NCI-H69 (cell line): ENCODE results near the gene HCRT.
"Not testable (repeated sequence)": the region's sequence is repeated elsewhere in the genome, so short reads cannot be mapped to it uniquely, and the experiment has no call there.

ENCODE experiments used
- DNase-seq: peaks from one replicate; lab custom pipeline; 2025; lab: John Stamatoyannopoulos, UW

HCRT gene

DNA sequence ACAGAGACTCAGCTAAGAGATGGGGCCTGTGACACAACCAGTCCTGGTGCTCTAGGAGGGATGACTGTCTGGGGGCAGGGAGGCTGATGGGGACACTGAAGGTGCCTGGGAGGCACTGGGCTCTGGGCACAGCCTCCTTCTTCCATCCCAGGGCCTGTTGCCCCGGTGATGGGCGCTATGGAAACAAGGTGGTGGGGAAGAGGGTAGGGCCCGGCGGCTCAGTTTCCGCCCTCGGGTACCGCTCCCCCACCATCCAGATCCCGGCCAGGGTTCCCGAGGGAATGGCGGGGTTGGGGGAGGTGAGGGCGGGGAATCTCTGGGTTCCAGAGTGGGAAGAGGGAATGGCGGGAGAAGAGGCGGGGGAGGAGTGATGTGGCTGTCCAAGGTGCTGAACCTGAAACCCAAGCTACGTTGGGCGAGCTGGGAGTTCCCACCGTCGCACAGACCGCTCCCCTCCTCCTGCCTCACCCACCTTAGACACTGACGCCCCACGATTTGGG, 5.3 kb downstream of the HCRT start:
- peak; percentile 88 for DNase-seq

DNA sequence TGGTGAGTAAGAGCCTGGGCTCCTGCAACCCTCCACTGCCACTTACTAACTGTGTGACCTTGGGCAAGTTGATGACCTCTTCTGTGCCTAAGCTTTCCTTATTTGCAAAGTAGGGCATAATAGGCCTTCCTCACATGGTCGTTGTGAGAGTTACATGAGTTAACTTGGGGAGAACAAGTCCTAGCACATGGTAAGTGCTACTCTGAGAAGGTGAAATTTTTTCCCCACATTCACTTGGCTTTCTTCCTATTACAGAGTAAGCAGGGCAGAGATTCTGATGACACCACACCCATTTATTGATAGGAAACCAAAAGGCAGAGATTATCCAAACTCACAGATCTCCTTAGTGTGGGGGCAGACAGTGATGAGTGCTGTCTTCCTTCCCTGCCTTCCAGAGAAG, 5.9 kb downstream of the HCRT start:
- DNase-seq, result no peak

DNA sequence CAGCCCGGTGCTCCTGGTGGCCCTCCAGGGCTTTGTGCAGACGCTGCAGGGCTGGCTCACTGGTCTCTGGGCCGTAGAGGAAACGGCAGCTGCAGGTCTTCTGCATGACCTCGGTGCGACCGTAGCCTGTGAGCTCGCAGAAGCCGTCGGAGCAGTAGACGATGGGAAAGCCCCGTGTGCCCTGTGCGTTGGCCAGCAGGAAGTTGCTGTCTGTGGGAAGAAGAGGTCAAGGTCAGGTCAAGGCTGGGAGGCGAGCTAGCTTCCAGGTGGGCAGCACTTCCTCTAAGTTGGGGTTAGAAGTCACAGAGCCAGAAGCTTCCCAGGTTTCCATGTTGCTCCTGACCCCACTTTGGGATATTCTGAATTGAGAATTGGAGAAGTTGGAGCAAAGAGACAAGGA, 6.4 kb downstream of the HCRT start:
- no peak for DNase-seq

DNA sequence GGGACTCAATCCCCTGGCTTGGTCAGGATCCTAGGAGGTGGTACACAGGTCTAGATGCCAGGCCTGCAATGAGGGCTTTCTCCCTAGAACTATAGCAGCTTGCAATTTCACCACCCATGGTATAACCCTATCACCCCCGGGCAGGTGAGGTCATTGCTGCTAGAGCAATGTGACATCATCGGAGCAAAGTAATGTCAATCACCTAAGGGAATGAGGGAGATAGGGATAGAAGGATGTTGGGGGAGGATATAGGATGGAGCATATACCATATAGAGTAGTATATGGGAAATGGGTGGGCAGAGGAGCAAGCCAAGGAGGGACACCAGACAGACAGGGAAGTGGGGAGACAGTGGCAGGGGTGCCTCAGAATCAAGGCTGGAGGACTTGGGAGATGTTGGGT, 7.6 kb downstream of the HCRT start:
- no peak for DNase-seq

DNA sequence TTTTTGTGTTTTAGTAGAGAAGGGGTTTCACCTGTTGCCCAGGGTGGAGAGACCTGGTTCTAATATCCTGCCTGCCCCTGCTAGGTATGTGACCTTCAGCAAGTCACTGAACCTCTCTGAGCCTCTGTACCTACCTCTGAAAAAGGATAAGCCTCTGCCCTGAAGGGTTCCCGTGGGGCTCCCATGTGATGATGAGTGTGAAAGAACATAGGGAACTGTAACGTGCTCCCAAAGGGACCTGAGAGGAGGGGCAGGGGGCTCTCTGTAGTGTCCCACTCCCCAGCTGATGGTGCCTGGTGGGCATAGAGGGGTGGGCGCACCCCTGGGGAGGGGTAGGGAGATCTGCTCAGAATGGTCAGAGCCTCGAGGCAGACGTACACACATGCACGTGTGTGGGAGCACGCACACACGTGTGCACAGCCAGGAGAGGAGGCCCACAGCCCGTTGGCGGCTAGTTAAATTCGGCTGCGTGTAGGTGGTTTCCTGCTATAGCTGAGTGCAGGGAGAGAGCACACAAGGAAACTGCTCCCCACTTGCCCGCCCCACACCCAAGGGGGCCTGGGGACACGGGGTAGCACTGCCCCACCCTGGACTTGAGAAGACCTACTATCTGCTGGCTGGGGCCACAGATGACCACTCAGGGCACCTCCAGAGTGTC, 11.0 kb downstream of the HCRT start:
- no peak for DNase-seq

DNA sequence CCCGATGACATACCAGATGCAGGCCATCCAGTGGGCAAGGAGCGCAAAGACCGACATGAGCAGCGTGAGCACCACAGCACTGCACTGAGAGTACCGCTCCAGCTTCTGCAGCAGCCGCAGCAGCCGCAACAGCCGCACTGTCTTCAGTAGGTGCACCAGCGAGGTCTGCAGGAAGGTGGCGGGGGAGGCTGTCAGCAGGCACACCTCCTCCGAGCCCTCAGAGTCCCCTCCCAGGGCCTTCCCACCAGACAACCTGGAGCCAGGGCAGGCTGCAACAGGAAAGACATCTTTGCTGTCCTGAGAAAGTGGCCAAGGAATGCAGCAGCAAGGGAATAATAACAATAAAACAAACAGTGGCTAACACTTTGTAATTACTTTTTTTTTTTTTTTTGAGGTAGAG, 13.4 kb downstream of the HCRT start:
- no peak for DNase-seq

DNA sequence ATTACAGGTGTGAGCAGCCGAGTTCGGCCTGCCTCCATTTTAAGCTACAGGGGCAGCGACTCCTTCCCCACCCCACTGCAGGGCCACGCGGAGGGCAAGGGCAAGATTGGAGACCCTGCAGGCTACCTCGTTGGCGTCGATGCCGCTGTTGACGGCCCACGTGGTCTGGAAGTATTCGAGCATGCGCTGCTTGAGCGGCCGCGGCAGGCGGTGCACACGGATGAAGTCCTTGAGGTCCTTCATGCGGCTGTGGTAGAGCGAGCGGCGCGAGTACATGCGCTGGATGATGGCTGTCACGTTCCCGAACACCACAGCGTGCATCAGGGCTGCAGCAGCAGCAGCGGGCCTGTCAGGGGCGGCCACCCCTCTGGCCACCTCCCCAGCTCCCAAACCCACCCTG, 15.9 kb downstream of the HCRT start:
- DNase-seq, result no peak

DNA sequence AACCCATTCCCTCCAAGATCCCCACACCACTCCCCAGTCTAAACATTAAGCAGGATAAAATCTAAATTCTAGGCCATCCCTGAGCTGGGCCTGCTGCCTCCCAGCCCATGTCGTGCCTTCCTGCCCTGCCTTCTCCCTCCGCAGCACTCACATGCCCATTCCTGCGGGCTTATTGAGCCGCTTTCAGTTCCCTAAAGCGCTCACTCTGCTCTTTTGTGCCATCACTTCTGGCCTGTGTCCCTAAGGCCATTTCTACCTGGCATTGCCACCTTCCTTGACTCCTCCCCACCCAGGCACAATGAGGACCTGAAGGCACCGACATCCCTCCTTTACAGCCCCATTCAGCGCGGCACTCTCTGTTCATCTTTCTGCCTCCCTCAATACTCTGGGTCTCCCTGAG, 17.4 kb downstream of the HCRT start:
- no peak for DNase-seq

DNA sequence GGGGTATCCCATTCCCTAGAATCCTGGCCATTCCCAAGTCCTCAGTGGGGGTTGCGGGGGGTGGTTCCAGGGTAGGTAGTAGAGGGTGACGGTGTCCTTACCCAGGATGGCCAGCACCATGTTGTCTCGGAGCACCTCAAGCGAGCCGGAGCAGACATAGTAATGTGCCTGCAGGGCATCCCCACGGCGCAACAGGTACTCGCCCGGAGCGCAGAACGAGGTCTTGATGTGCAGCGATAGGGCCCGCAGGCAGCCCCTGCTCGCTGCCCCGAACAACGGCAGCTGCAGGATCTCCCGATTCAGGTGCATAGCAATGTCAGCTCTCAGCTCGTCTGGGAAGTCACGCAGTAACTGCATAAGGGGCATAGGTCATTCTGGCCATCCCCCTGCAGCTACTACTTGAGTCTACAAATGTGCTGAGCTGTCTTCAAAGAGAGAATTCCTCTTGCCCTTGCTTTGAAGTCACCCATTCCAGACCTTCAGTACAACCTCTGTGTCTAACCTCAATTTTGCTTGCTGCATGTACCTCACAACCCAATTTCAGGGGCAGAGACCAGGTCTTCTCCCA, 19.0 kb downstream of the HCRT start:
- DNase-seq, result no peak

DNA sequence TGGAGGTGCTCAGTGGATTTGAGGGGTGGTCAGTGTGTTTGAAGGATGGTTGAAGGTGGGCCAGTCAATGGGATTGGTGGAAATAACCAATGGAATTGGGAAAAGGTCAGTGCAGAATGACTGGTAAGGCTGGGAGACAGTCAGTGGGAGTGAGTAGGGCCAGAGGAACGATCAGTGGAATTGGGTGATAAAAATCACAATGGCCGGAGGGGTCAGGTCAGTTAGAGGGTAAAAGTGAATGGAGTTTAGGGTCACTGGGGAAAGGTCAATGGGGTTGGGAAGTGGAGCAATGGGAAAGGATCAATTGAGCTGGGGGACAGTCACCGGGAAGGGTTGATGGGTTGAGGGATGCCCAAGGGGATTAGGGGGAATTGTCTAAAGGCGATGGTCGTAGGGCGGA, 19.5 kb downstream of the HCRT start:
- no peak for DNase-seq

DNA sequence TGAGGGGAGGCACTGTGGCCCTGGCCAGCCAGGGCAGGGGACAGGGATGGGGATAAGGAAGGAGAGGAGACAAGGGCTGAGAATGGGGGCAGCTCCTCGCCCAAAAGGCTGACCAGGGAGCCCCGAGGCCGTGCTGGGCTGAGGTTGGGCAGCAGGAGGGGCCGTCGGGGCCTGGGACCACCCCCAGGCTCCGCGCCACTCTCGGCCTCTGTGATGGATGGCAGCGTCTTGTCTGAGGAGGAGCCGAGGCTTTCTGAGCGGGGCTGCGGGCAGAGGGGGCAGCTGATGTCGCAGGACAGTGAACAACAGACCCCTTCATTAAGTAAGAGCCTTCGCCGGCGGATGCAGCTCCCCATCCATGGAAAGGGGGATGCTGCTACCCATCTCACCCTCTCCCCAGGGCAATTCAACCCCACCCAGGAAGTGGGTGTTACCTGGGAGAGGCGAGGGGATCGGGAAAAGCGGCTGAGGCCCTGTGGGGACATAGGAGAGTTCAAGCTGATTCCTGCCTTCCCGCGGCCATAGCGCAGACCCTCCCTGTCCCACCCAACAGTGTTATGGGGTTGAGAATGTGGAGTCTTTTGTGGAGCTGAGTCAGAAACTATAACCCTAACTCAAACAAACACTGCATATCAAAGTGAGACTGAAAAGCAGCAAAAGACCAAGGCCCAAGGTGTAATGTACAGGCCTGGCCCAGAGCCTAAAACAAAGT, 21.4 kb downstream of the HCRT start:
- no peak for DNase-seq

DNA sequence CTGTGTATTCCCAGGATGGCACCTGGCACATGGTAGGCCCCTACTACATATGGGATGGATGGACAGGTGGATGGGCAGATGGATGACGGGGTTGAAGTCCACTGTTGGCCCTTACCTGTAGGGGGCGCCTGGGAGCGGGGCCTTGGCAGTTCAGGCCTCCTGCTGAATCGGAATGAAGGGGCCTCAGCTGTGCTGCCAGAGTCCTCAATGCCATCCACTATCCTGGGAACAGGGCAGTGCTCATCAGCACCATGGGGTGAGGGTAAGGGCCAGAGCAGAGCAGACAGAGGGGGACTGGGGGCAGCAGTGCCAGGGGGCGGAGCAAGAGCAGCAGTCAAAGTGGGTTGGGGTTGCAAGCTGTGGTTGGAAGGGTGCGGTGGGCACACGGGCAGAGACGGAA, 22.1 kb downstream of the HCRT start:
- DNase-seq, result peak; percentile 48

DNA sequence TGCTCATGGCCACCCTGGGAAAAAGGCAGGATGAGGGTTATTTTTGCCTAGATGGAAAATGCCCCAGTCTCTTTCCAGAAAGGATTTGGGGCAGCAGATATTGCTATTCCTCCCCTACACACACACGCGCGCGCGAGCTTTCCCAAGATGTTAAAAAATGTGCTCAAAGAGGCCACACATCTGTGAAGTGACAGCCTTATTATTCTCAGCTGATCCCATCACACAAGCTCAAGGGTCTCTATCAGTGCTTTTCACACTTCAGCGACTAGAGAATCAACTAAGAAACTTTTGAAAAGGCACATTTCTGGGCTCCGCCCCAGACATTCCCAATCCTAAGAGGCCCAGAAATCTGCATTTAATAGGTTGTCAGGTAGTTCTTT, 24.7 kb downstream of the HCRT start:
- DNase-seq, result no peak

DNA sequence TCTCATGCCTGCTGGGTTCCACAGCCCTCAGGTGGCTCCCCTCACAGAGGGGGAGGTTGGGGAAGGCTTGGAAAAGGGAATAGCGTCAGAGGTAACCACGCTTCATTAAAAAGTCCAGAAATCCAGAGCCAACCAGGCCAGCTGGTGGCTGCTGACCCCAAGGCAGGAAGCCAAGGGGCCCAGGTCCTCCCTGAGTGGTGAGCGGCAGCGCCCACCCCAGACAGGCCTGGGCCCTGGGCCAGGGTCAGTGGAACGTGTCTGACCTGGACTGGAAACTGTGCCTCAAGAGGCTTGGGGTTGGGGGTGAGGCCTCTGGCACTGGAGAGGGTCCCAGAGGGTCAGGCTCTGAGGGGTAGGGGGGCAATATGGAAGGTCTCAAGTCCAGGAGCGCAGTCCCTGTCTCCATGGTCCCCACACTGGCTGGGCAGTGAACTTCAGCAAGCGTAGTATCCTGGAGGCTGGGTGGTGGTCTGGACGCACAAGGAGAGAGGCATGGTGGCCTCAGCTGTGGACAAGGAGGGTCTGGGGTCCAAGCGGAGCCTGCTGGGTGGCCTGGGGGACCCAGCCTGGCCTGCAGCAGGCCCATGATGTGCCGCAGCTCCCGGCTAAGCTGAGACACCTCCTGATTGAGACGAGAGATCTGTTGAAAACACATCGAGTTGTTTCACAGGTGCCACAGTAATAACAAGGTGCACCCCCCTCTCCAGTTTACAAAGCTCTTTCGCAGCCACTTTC, 25.3 kb downstream of the HCRT start:
- DNase-seq, result no peak

DNA sequence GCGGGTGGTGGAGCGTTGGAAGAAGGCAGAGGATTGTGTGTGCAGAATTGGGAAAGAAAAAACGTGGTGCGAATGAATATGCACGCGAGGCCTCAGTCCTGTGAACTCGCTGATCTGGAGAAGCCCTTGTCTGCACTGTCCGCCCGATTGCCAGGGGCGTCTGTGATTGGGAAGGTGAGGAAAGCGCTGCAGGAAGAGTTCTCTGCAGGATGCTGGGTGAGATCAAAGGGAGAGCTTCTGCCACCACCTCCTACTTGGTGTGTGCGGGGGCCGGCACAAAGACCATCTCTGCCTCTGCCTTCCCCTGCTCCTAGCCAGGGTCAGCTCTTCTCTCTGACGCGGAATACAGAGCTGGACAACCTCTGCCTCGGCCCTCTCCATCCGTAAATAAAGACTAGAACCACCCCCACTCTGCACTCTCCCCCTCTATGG, 29.6 kb downstream of the HCRT start:
- peak; percentile 75 for DNase-seq

DNA sequence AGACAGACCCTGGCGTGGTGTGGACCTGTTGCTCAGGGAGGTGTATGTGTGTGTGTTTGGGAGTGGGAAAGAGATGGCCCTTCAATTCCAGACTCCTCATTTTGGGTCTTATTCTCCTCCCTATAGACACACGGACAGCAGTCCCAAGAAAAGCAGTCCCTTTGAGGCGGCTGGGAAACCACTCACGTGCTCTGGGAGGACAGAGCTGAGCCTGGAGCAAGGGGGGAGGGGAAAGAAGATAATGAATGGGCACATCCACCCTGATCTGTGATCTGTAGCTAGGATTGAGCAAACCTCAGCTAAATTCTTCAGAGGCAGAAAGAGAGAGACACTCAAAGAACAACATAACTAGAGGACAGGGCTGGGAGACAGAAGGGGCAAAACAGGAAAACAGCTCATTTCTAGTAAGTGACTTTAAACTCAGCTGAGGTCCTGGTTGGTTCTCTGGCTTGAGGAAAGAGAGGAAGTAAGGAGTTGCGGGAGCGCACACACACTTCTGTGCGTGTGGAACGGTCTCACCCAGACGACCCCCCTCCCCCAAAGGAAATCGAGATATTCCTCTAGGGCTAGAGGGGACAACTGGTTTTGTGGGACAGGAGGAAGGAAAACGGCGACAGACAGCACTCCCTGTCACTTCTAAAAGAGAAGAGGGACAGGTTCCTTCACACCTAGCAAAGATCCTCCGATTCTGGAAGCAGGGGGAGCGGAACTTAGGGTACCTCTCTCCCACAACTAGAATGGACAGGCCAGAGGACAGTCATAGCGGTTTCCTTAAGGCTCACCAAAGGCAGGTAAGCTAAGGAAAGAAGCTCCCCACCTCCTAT, 31.1 kb downstream of the HCRT start:
- peak; percentile 54 for DNase-seq

DNA sequence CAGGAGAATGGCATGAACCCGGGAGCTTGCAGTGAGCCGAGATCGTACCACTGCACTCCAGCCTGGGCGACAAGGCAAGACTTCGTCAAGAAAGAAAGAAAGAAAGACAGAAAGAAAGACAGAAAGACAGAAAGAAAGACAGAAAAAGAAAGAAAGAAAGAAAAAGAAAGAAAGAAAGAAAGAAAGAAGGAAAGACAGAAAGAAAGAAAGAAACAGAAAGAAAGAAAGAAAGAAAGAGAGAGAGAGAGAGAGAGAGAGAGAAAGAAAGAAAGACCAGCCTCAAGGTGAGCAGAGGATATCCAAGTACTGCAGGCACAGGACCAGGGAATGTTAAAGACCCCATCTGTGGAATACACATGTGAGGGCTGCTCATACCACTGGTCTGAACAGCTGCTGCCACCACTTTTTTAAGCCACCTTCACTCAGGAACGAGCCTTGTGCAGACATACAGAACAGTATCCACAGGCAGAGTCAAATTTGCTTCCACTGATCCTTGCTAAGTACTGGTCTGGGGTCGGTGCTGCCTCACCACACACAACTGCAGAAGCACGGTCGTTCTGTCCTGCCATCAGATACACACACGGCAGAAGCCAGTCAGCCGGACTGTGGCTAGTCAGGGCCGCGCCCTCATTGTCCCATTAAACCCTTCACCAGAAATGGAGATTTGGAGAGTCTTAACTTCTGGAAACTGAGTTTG, 38.2 kb downstream of the HCRT start:
- DNase-seq, result no peak

DNA sequence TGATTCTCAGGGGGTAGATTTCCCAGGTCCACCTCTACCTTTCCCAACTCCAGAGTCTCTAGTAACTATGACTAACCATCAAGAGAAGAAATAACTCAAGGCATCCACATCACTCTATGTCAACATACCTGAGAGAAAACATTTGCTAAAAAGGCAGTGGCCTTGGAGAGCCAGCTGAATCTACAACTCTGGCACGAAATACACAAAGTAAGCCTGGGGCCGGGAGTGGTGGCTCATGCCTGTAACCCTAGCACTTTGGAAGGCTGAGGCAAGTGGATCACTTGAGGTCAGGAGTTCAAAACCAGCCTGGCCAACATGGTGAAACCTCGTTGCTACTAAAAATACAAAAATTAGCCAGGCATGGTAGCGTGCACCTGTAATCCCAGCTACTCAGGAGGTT, 42.1 kb downstream of the HCRT start:
- DNase-seq, result not testable (repeated sequence)

DNA sequence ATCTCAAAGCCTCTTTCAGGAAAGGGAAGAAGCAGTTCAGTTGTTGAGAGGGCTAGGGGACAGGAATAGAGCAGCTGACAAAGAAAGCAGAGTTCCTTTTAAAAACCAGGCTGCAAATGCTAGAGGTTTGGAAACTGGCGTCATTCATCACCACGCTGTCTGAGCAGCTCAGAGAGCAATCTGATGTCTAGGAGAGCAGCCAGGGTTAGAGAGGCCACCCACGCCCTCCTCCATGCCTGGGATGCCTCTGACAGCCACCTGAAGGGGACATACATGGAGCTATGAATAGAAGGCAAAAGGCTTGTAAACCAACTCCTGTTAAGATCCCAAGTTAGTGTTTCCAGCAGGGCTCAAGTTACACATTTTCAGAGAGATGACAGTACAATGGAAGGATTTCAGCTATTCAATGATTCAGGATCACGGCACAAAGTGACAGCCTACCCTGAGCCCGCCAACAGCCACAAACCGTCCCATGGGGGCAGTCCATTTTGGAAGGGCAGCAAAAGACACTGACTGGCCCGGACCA, 42.8 kb downstream of the HCRT start:
- no peak for DNase-seq

DNA sequence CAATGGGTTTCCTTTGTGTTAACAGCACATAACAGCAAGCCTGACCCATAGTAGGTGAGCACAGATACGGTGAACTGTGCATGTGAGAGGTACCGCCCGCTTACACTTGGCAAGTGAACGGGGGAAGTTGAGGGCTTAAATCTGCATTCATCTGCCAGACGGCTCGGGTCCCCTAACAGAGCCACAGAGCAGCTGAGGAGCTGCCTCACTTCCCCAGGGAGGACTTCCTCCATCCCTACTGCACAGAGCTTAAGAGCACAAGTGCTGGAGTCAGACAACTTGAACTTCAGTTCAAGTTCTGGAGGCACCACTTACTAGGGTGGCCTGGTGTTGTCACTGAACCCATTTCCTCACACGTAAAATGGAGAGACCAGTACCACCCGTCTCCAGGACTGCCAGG, 43.9 kb downstream of the HCRT start:
- DNase-seq, result no peak

DNA sequence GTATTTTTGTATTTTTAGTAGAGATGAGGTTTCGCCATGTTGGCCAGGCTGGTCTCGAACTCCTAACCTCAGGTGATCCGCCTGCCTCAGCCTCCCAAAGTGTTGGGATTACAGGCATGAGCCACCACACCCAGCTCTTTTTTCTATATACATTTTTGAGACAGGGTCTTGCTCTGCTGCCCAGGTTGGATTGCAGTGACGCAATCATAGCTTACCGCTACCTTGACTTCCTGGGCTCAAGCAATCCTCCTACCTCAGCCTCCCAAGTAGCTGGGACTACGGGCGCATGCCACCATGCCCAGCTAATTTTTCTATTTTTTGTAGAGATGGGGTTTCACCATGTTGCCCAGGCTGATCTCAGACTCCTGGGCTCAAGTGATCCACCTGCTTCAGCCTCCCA, 44.6 kb downstream of the HCRT start:
- not testable (repeated sequence) for DNase-seq
